ENCODE results near the gene MUC7.

GRCh38 chr4:70515367-70516250 lies 43.6 kb downstream of the MUC7 start:
- TF ChIP-seq POU2F2 (IDR thresholded peaks at IDR 0.05; ENCODE audit: low read depth, low read length) (no peak), POLR2A (IDR thresholded peaks at IDR 0.05; ENCODE audit: low read depth, low read length) (no peak), POLR2AphosphoS5 (IDR thresholded peaks at IDR 0.05; ENCODE audit: low read depth, low read length) (no peak), TAF1 (IDR thresholded peaks at IDR 0.05; ENCODE audit: low read depth, low read length) (no peak), SPI1 (IDR thresholded peaks at IDR 0.05; ENCODE audit: low read depth, low read length) (no peak), PAX5 (IDR thresholded peaks at IDR 0.05; ENCODE audit: insufficient read depth, low read length, severe bottlenecking) (no peak)

Measured in GM12891 (cell line).